EH (cell line): ENCODE results near the gene PXN.
"Not testable (repeated sequence)": the region's sequence is repeated elsewhere in the genome, so short reads cannot be mapped to it uniquely, and the experiment has no call there.

ENCODE experiments used
- DNase-seq: peaks from one replicate; pipeline ENCODE4 v3.0.0-alpha.2; 2015; ENCODE audit warnings: low read depth

The PXN gene

GRCh38 chr12:120241561-120242274 is 23.8 kb downstream of the PXN start:
- DNase-seq = no peak

- no peak for DNase-seq
These were observed 25.1 kb downstream of the PXN start for GRCh38 chr12:120240495-120240833.

GRCh38 chr12:120239776-120240494 is 25.6 kb downstream of the PXN start:
- no peak for DNase-seq

- DNase-seq = no peak
These were observed 26.6 kb downstream of the PXN start for GRCh38 chr12:120238839-120239445.

- no peak for DNase-seq
These were observed 27.3 kb downstream of the PXN start for GRCh38 chr12:120238217-120238616.

- DNase-seq = peak; percentile 93
These were observed 28.0 kb downstream of the PXN start for GRCh38 chr12:120237360-120238171.

GRCh38 chr12:120236809-120237208 is 28.7 kb downstream of the PXN start:
- DNase-seq = not testable (repeated sequence)

- no peak for DNase-seq
These were observed 29.9 kb downstream of the PXN start for GRCh38 chr12:120235369-120236323.

GRCh38 chr12:120234643-120235368 is 30.7 kb downstream of the PXN start:
- DNase-seq = peak; percentile 99

GRCh38 chr12:120231316-120232011 is 34.1 kb downstream of the PXN start:
- DNase-seq = peak; percentile 99

- DNase-seq = no peak
These were observed 34.6 kb downstream of the PXN start for GRCh38 chr12:120230974-120231315.

GRCh38 chr12:120230326-120230973 is 35.1 kb downstream of the PXN start:
- peak; percentile 98 for DNase-seq

GRCh38 chr12:120229487-120230325 is 35.8 kb downstream of the PXN start:
- peak; percentile 75 for DNase-seq

GRCh38 chr12:120229071-120229486 is 36.5 kb downstream of the PXN start:
- no peak for DNase-seq

- peak; percentile 84 for DNase-seq
These were observed 37.0 kb downstream of the PXN start for GRCh38 chr12:120228291-120229070.

- no peak for DNase-seq
These were observed 37.6 kb downstream of the PXN start for GRCh38 chr12:120228041-120228290.

- no peak for DNase-seq
These were observed 38.1 kb downstream of the PXN start for GRCh38 chr12:120227233-120228040.
